B cell (primary cell): Measurements from ENCODE around the gene ABLIM3.

Experiments used
- EZH2 ChIP-seq: IDR thresholded peaks from 2 replicates; pipeline ENCODE4 v1.6.1; 2012; ENCODE audit warnings: borderline replicate concordance, low read depth, mild to moderate bottlenecking, moderate library complexity, low read length; ENCODE audit not compliant: insufficient read depth, poor library complexity, severe bottlenecking
- TF ChIP-seq, protein P1 (sequence below): fragments of 200-600 bp; IDR thresholded peaks from one replicate; pipeline ENCODE4 v1.8.0; 2022; ENCODE audit warnings: antibody characterized with exemption, mild to moderate bottlenecking

DNA sequence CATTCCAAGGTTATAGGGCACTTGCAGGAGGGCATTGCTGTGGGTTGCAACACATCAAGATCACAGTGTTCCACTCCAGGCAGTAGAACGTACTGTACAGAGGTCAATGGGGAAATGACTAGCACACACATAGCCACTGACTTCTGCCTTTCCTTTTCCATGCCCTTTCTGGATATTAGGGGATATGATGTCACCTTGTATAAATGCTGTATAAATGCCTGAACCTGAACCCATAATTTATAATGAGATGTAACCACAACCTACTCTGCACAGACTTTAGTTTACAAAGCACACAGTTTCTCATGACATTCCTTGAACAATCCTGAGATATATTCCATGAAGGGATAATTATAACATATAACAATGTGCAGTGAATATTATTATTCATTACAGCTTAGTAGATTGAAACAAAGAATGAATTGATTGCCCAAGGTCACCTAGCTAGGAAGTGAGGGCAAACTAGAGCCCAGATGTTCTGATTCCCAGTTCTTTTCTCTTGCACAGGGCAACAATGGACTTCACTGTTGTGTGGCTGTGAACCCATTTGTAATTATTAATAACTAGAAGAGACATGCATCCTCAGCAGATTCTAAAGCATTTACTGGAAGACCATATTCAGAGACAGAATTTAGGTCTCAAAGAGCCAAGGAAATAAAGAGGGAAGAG is 5.6 kb upstream of the ABLIM3 start:
- TF ChIP-seq, protein P1, sequence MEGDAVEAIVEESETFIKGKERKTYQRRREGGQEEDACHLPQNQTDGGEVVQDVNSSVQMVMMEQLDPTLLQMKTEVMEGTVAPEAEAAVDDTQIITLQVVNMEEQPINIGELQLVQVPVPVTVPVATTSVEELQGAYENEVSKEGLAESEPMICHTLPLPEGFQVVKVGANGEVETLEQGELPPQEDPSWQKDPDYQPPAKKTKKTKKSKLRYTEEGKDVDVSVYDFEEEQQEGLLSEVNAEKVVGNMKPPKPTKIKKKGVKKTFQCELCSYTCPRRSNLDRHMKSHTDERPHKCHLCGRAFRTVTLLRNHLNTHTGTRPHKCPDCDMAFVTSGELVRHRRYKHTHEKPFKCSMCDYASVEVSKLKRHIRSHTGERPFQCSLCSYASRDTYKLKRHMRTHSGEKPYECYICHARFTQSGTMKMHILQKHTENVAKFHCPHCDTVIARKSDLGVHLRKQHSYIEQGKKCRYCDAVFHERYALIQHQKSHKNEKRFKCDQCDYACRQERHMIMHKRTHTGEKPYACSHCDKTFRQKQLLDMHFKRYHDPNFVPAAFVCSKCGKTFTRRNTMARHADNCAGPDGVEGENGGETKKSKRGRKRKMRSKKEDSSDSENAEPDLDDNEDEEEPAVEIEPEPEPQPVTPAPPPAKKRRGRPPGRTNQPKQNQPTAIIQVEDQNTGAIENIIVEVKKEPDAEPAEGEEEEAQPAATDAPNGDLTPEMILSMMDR, result no peak
- TF ChIP-seq EZH2, result no peak
